Hematopoietic multipotent progenitor cell treated with erythropoietin and hydrocortisone succinate and interleukin-3 and kit ligand, for 4 days (in vitro differentiated cells): ENCODE data around the gene CRABP2.

ENCODE experiments used
- DNase-seq: peaks from one replicate; pipeline ENCODE4 v3.0.0-alpha.2; 2015

Gene CRABP2

GRCh38 chr1:156707417-156708217 is 2.2 kb upstream of the CRABP2 start:
- no peak for DNase-seq

- DNase-seq, result peak; percentile 35
Observed at GRCh38 chr1:156706657-156707416, 1.5 kb upstream of the CRABP2 start.

GRCh38 chr1:156705918-156706656 is 704 bp upstream of the CRABP2 start:
- DNase-seq, result peak; percentile 71

GRCh38 chr1:156704930-156705320 is 458 bp downstream of the CRABP2 start:
- DNase-seq, result no peak

GRCh38 chr1:156704166-156704711 is 1.1 kb downstream of the CRABP2 start:
- DNase-seq, result no peak

GRCh38 chr1:156703741-156704140 is 1.6 kb downstream of the CRABP2 start:
- no peak for DNase-seq

- no peak for DNase-seq
Observed at GRCh38 chr1:156703336-156703735, 2.0 kb downstream of the CRABP2 start.

- no peak for DNase-seq
Observed at GRCh38 chr1:156700736-156701531, 4.4 kb downstream of the CRABP2 start.

- no peak for DNase-seq
Observed at GRCh38 chr1:156698995-156699394, 6.4 kb downstream of the CRABP2 start.

- no peak for DNase-seq
Observed at GRCh38 chr1:156697481-156697880, 7.9 kb downstream of the CRABP2 start.

- DNase-seq, result no peak
Observed at GRCh38 chr1:156696755-156697154, 8.6 kb downstream of the CRABP2 start.

- DNase-seq, result no peak
Observed at GRCh38 chr1:156694690-156694962, 10.8 kb downstream of the CRABP2 start.

- peak; percentile 25 for DNase-seq
Observed at GRCh38 chr1:156693848-156694689, 11.3 kb downstream of the CRABP2 start.

GRCh38 chr1:156692925-156693847 is 12.2 kb downstream of the CRABP2 start:
- peak; percentile 68 for DNase-seq

- no peak for DNase-seq
Observed at GRCh38 chr1:156692441-156692924, 12.9 kb downstream of the CRABP2 start.

GRCh38 chr1:156691665-156692440 is 13.5 kb downstream of the CRABP2 start:
- DNase-seq, result peak; percentile 22

- DNase-seq, result no peak
Observed at GRCh38 chr1:156691191-156691590, 14.2 kb downstream of the CRABP2 start.

- DNase-seq, result no peak
Observed at GRCh38 chr1:156690675-156691036, 14.7 kb downstream of the CRABP2 start.

- no peak for DNase-seq
Observed at GRCh38 chr1:156689953-156690674, 15.3 kb downstream of the CRABP2 start.
